ENCODE data around the gene CBX5.
"Not testable (repeated sequence)": the region's sequence is repeated elsewhere in the genome, so short reads cannot be mapped to it uniquely, and the experiment has no call there.

CBX5 gene

DNA sequence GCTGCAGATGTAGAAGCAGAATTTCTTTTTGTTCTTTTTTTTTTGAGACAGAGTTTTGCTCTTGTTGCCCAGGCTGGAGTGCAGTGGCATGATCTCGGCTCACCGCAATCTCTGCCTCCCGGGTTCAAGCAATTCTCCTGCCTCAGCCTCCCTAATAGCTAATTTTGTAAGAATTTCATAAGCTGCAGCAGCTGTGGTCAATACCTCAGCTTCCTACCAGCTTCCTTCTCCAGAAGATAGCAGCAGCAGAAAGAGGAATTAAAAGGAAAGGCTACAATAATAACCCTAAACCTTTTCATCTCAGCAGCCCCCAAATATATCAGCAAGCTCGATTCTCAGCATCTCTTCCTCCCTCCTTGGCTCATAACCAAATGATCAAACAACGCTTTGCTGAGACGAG, 52.0 kb downstream of the CBX5 start:
- DNase-seq: not testable (repeated sequence)

DNA sequence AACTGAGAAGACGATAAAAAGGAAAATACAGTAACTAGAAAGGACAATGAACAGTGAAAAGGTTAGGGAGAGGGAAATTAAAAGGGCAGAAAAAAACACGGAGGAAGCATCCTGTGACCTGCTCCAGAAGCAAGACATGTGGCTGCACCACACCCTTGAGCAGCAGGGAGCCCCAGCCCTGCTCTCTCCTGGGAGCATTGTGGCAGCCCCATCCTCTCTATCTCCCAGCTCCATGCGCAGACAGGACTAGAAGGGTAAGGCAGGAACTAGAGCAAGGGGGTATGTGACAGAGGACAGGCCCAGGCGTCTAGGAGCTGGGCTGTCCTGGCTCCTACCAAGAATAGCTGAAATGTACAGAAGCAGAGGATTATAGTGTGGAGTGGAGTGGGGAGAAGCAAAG, 52.5 kb downstream of the CBX5 start:
- DNase-seq: no peak

DNA sequence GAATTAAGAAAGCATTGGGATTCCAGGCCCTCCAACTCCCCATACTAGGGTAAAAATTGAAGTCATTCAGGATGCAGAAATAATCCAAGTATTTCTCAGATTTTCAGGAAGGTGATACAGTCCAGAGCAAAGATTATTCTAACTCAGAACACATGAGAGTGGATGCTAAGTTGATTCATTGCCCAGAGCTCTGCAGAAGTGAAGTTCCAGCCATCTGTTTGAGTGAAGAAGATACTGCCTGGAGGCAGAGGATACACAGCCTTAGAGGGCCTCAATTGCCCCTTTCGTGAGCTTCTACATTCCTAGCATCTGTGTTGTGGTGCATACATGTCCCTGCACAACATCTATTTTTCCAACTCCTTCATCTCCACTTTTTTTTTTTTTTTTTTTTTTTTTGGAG, 54.3 kb downstream of the CBX5 start:
- no peak for DNase-seq

DNA sequence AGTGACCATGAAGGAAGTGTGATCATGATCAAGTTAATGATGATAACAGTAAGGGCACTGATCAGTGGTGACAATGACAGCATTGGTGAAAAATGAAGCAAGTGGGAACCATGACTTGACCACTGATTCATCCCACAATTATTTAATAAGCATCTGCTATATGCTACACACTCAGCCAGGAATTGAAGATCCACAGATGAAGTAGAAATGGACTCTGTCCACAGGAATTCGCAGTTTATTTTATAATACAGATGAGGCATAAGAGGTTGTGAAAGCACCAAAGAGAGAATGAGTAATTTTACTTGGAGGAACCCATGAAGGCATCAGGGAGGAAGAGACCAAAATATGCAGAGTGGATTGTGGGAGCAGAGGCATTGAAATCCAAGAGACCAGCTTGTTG, 57.3 kb downstream of the CBX5 start:
- DNase-seq: no peak

DNA sequence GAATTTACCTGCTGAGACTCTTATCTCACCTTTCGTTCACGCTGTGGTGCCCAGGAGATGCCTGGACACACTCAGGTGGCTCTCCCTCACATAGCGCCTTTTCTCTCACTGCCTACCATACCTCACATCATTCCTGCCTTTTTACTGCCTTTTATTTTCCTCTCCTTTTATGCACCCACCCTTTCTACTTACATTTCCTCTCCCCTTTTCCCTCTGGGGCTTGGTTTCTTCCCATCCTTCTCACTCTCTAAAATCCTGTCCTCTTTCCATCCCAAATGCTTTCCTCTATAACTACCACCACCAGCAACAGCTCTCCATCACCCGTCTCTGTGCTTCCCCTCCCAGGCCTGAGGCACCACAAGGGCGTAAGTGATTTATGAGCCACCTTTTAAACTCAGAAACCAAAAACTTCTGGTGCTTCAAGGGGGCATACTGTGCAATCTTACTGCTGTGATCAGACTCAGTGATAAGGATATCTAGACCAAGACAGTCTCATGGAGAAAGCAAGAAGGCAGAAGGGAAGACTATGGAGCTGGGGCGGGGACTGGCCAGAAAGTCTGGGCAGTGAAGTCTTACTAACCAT, 58.4 kb downstream of the CBX5 start:
- no peak for DNase-seq

DNA sequence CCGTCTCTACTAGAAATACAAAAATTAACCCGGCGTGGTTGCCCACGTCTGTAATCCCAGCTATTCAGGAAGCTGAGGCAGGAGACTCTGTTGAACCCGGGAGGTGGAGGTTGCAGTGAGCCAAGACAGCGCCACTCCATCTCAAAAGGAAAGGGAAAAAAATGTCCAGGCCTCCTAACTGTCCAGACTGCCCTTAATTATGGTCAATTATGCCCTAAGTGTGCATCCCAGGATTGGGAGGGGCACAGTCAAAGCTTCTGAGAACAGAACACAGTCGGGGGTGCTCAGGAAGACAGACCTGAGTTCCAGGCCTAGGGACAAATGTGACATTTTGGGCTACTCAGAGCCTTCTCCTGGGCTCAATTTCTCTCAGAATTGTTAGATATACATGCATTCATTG, 59.4 kb downstream of the CBX5 start:
- DNase-seq: no peak

DNA sequence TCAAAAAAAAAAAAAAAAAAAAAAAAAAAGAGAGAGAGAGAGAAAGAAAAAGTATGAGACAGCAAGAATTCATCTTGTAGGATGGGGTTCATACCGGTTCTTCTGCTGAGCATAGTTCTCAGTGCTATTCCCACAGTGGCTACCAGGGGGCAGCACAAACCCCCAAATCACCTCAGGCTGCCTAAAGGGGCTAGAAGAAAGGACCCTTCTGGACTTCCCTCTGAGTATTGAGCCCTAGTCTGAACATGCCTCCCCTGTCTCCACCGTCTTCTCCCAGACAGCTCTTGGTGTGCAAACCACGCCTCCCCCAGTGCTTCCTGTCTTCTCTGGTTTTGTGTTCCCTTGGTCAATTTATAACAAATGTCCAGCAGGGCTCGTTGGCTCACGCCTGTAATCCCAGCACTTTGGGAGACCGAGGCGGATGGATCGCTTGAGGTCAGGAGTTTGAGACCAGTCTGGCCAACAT, 59.8 kb downstream of the CBX5 start:
- peak in 48 of 56 donors; percentile 8 to 84 (median 44) for DNase-seq

DNA sequence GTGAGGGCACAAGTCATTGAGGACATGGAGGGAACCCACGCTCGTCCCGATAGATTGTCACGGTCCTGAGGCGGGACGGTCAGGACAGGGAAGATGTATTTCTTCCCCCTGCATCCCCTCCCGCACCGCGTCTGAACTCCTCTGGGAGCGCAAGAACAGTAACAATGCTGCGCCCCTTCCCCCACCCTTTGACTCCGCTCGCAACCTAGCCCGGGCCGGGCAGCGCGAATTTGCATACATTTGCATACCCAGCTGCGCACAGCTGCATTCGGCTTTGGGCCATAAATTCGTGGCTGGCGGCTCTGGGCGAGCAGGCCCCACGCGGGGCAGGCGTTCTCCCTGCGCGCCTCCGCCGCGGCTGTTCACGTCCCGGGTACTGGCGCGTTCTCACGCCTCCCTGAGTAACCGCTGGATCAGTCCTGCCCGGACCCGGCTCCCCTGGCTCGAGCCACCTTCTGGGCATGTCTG, 62.1 kb downstream of the CBX5 start:
- DNase-seq: peak in 54 of 56 donors; percentile 11 to 91 (median 76)

DNA sequence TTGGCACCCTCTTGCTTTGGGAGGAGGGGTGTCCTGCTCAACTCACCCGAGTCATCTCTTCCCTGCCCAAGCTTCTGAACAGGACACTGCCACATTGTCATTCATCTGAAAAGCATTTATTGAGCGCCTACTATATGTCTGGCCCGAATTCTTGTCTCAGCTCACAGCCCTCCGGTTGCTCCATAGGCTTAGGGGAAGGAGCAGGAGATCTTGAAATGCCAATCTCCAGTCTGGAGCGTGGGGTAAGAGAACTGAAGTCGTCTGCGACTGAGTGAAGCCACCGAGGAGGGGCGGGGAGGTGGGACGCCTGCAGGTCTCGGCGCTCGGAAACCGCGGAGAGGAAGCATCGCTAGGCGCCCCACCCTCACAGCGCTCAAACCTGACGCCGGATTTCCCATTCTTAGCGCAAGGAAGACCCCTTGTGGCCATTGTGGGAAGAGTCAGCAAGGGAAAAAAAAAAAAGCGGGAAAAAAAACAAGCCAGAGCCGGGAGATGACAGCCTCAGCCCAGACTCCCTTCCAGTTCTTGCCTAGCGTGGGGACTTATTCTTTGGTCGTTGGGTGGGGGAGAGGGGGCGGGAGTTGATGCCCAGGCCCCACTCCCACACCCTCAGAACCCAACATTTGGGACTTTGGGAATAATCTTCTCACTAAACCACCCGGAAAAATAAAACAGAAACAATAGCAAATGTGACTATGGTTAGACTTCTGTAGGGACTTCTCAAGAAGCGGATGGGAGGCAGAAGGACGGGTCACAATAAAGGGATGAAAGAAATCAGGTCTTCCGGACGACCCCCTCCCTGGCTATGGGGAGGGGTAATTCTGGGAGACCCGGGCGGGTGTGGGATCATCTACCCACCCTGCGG, 62.9 kb downstream of the CBX5 start:
- peak in 53 of 56 donors; percentile 14 to 84 (median 55) for DNase-seq

DNA sequence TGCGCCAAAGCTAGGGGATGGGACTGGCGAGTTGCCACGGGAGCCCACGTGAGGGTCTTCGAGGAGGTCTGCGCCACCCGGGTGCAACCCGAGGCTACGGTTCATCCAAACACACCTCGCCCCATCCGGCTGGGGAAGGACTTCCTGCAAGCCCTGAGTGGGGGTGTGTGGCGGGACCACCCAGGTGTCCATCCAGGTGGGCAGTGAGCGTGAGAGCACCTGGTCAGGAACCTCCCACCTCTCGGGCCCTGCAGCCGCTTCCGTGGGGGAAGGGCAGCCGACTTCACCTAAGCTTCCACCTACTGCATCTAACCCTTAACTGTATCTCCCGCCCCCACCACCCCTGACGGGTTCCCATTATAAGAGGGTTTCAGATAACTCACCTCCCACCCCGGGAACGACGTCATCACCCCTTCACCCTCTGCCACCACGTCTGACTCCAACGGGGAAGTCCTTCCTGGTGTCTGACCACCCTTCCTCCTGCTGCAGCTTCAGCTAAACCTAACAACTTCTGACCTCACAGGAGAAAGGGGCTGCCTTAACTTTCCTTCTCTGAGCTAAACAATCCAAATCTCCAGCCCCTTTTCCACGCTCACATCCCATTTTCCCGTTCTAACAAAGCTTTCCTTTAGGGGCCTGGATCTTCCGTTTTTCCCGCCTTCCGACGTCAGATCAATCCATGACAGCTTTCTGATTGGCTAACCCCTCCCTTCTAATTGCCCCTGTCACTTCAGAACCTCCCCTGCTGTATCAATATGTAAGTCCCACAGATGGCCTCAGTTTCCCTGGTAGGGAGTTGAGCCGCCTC, 63.7 kb downstream of the CBX5 start:
- DNase-seq: peak in 1 of 56 donors; percentile 21

DNA sequence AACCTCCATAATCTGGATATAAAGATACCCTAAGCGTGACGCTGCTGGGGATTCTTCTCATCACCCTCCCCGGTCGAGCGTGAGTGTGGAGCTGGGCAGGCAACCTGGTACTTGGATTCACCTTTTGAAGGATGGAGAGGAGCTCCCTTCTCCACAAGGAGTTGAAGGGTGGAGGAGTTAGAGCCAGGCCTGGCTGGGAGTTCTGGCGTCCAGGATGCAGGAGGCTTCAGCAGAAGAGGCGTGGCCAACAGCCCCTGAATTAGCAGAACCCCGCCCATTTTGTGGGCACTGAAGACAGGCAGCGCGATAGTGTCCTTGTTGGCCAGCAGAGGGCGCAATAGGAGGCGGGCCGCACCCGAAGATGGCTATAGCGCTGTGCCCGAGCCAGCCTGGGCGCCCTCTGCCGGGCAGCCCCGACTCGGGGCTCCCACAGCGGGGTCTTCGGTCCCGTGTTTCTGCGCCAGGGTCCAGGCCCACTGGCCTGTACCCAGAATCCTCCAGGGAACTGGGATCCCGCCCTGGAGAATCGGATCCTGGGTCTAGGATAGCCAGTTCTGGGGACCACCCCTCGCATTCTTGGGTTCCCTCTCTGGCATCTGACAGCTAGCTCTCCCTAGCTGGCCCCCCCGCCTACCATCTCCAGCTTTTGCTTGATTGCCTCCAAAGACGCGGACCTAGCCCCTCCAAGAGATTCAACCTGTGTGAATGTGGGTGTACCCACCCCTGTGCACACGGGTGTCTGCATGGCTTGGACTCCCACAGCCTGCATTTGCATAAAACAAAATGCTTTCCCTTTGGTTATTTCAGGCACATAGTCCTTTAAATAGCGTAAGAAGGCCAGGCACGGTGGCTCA, 65.1 kb downstream of the CBX5 start:
- peak in 53 of 56 donors; percentile 11 to 90 (median 69) for DNase-seq

DNA sequence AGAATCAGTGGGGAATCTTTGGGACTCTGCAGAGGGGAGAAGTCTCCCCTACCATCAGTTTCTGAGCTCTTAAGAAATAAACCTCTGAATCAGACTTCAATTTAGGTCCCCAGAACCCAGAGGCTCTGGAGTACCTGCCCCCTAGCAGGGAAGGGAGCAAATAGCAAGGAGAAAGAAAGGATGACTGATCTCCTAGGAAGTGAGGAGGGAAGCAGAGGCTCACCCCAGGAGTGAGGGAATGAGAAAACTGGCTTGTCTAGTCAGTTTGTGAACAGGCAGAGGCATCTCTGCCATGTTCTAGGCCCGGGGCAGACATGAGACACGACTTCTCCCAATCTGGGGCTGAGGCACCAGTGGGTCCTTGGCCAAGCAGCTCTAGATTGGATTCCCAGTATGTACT, 66.8 kb downstream of the CBX5 start:
- no peak for DNase-seq

DNA sequence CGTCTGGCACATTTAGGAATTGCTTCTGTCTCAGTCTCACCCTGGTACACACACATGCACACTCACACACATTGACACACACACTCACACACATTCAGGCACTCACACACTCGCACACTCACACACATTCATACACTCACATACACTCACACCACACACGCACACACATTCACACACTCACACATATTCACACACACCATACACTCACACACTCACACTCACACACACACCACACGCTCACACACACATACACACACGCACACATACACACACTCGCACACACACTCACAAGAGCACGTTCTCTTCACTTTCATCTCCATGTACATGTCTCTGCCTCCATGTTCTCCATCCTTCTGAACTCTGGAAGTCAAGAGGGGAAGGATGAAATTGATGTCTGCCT, 68.0 kb downstream of the CBX5 start:
- no peak for DNase-seq

DNA sequence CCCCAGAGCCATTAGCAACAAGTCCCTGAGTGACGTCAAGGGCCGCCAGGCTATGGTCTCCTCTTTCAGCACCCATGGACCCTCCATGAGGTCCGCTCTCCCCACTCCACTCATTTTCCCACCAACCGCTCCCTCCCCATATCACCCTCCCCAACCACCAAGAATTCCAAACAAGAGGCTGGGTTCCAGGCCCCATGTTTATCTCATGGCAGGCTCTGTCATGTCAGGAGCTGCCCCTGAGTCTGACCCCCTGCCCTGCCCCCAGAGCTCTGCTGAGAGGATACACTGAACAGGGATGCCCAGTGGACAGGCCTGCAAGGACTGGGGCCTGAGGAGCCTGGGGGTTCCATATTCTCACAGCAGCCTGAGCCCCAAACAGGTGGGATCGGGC, 69.5 kb downstream of the CBX5 start:
- DNase-seq: no peak

DNA sequence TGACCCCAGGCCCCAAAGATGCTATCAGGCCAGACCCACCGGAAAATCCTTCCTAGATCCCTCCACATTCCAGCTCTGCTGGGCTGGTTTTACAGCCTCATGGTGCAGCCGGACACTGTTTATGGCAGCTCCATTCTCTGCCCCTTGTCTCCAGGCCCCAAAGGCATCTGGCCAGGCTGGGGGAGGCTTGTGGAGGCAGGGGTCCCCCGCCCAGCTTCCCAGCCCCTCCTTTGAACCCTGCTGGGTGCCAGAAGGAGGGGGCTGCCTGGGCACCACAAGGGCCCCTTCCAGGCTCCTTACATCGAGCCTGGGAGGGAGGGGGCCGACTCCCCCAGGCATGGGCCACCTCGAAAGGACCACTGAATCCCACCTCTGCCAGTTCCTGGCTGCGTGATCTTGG, 71.3 kb downstream of the CBX5 start:
- no peak for DNase-seq

DNA sequence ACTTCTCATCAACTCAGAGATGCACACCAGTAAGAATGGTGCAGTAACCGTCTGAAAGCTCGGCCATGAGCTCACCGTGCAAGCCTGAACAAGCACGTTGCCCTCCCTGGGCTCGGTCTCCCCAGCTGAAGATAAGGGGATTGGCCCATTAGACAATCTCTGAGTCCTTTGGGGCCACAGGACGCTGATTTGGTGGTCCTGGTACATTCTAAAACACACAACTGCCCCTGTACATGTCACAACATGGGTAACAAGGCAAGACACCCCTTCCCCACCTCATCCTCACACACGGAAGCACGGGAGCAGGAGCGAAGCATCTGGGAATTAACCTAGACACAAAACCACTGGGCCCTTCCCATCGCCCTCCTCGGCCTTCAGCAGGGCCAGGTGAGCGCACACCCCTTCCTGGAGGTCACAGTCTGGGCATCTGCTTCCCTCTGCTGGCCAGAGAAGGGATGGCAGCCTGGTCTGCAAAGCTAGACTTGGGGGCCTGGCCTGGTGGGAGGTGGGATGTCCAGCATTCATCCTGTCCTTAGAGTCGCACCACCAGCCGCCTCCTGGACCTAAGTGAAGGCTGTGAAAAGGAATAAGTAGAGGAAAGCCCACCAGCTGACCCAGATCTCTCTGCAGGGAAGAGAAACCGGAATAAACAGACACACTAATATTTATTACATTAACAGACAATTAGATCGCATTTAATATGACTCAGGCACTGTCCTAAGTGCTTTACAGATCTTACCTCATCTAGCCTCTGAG, 72.2 kb downstream of the CBX5 start:
- peak in 34 of 56 donors; percentile 2 to 69 (median 17) for DNase-seq

DNA sequence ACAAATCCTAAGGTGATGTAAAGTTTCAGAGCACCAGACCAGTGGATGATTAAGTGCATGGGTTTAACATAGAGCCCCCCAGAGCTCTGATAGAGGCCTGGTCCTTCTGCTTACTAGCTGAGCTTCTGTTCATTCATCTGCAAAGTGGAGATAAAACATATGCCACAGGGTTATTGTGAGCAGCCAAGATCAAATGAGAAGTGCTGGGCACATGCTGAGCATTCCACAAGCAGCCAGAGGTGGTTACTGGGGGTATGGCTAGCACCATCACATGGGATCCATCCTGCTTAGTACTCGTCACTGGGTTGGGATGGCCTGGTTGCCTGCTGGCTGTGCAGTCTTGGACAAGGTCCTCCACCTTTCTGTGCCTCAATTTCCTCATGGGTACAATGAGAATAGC, 73.1 kb downstream of the CBX5 start:
- no peak for DNase-seq

DNA sequence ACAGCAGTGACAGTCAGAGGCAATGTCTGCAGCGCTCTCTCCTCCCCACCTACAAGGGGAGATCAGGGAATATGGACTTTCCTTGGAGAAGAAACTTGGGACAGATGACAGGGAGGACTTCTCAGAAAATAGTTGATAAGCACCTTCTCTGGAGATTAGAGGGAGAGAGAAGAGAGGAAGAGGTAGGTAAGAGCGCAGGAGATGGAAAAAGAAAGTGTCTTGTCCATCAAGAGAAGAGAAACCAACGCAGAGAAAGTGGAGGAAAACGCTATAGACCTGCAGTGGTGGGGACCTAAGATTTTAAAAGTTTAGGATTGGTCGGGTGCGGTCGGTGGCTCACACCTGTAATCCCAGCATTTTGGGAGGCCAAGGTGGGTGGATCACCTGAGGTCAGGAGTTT, 75.6 kb downstream of the CBX5 start:
- DNase-seq: no peak

DNA sequence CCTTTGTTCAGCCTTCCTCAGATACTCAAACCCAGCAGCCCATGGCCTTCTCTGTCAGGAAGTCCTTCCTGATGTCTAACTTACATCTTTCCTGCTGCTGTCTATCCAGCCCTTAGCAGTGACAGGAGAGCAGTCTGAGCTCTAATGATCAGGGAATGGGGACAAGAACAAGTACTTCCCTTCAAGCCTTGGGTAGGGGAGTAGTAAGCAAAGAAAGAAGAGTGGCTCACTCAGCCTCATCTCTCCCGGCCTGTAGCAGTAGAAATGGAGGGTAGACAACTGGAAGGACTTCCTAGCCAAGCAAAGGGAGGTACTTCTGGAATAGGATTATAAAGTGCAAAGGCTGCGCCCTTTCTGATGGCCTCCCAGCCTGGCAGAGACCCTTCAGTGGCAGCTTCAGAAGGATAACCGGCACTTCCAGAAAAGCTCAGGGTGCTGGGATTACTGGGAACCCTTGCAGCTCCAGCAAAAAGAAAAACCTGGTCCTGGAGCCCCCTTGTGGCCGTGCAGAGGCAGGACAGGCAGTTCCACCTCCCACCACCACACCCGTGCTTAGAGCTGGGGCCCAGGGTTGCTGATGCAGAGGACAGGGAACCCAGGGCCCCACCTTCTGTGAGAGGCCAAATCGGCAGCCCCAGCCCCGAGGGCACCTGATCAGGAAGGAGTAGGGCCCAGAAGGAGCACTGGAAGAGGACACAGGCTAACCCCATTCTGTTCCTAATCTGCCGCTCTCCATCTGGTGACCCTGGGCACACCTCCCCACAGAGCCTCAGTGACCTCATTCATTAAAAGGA, 78.7 kb downstream of the CBX5 start:
- DNase-seq: peak in 41 of 56 donors; percentile 2 to 58 (median 21)
